Effector CD4-positive, alpha-beta T cell (primary cell): ENCODE measurements around the gene HSP90AB1.
"Not testable (repeated sequence)": the region's sequence is repeated elsewhere in the genome, so short reads cannot be mapped to it uniquely, and the experiment has no call there.

Experiments
- DNase-seq: peaks from one replicate; pipeline ENCODE4 v3.0.0-alpha.2; 2020

HSP90AB1 gene

DNA sequence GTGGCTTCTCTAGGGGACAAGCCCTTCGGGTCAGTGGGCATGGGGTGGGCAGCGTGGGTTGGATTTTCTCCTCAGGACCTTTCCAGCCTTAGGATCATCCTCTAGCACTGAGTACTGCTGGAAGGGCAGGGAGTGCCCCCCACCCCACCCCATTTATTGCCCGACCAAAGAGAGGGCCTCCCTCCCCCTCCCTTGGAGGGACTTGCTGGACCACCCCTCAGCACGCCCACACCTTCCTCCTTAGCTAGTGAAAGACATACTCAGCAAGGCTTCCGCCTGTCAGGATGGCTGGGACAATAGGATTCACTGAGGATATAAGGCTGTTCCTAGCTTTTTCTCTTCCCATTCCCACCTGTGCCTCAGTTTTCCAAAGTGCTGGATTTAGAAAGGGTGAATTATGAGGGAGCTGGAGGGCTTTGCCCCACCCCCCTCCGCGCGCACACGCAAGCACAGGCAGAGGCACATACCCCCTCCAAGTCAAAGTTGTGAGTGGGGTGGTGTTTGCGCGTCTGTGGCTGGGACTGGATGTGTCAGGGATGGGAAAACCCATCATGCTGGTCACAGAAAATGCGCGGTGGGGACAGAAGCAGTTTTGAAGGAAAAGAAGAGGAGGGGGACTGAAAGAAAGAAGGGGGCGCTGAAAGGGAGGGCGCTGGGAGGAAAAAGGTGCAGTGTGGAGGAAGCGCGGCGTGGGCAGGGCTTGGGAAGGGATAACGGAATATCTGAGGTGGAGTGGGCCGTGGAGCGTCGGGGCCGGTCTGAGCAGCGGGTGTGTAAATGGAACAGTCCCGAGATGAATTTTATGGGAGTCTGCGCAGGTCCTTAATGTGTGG lies 24.2 kb upstream of the HSP90AB1 start:
- no peak for DNase-seq

DNA sequence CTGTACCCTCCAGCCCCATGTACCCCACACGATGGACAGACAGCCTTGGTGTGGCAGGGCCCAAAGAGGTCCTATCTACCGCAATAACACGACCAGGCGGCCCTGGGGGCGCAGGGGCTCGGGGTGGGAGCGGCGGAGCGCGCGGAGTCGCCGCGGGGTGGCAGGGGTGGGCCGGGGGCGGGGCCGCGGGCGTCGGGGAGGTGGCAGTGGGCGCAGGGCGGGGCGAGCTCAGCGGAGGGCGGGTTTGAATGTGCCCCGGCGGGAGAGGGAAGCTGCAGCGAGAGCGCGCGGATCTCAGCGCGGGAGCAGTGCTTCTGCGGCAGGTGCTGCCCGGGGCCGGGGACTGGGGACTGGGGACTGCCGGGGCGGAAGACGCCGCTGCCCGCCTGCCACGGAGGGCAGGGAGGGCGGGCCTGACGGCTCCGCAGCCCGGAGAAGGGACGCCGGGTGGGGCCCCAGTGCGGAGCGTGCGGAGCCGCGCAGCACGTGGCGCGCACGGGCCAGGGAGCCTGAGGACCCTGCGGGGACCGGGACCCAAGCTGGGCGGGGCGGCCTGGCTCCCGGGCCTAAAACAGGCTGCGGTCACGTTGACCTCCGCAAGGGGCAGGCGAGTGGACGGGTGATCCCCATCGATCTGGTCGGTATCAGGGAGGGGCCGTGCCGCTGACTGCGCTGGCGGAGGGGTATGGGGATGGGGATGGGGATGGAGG lies 23.4 kb upstream of the HSP90AB1 start, which contains the start of gene SLC29A1:
TSS of gene SLC29A1 (plus strand) at position 277 of the 710 bp plus-strand sequence. CDS start 3,719 bp downstream, outside the sequence.
- peak; percentile 80 for DNase-seq

DNA sequence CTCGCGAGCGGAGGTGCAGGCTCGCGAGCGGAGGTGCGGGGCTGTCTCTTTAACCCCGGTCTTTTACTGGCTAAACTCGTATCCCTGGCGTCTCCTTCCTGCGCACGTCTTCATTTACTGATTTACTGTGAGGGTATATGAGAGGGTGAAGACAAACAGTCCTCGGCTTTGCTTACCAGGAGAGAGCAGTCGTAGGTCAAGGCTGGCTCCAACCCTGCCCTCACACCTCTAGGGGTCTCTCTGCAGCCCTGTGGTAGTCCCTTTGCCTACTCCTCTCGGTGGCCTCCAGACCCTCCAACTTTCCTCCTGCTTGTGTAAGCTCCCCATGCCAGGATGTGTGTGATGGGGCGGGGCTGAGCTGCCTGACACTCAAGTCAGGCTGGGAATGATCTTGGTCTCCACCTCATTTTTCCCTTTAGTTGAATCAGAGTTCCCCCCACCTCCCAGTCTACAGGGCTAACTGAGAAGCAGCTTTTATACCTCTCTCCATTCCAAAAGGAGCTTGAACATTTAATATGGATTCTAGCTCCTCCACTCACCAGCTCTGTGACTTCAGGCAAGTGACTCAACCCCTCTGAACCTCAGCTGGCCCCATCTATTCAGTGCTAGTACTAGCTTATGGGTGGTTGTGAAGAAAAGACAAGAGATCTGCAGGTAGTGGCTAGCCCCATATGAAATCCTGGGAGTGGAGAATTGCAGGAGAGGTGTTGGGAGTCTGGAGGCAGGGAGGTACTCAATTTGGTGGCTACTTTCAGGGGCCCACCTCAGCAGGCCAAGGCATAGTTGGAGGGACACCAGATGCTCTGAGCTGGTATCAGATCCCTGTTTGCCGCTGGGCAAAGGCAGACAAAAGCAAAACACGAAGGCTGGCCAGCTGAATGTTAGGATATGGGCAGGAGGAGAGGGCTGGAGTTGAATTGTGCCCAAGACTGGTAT lies 22.6 kb upstream of the HSP90AB1 start:
- no peak for DNase-seq

DNA sequence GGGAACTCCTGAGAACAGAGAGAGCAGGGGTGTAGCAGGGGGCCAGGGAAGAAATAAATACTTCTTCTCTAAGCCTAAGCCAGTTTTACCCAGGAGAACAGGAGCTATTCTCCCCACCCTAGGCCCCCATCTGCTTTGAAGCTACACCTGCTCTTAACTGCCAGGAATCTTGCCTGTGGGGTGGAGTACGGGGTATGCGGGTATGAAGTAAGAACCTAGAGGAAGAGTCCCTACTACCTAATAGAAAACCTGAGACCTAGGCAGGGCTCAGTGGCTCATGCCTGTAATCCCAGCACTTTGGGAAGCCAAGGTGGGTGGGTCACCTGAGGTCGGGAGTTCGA lies 22.0 kb upstream of the HSP90AB1 start:
- no peak for DNase-seq

DNA sequence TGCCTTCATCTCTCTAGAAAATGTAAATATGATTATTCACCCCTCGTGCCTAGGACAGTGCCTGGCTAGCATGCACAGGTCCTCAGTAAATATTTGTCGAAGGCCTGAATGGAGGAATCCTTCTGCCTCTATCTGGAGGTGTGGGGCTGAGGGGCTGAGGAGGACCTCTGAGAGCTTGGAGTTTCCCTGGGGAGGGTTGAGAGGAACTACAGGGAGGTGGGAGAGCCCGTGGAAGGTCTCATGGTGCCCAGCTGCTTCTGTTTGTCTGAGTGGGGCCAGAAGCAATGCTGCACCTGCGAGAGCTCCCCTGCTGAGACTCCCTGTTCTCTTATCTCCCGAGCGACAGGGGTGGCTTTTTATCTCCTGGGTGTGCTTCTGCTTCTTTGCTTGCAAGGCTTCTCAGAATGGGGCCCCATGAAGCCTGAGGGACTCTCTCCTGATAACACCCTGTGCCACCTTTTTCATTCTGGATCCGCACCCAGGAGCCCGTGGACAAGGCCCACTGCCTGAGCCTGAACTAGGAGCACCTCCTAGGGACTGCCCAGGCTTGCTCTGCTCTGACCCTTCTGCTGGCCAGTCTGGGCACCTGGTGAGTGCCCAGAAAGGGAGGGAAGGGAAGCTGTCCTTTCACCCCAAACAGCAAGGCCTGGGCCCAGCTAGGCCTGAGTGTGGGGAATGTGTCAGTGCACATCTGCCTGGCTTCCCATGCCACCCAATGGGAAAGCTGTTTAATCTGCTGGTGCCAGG lies 21.1 kb upstream of the HSP90AB1 start:
- DNase-seq: no peak

DNA sequence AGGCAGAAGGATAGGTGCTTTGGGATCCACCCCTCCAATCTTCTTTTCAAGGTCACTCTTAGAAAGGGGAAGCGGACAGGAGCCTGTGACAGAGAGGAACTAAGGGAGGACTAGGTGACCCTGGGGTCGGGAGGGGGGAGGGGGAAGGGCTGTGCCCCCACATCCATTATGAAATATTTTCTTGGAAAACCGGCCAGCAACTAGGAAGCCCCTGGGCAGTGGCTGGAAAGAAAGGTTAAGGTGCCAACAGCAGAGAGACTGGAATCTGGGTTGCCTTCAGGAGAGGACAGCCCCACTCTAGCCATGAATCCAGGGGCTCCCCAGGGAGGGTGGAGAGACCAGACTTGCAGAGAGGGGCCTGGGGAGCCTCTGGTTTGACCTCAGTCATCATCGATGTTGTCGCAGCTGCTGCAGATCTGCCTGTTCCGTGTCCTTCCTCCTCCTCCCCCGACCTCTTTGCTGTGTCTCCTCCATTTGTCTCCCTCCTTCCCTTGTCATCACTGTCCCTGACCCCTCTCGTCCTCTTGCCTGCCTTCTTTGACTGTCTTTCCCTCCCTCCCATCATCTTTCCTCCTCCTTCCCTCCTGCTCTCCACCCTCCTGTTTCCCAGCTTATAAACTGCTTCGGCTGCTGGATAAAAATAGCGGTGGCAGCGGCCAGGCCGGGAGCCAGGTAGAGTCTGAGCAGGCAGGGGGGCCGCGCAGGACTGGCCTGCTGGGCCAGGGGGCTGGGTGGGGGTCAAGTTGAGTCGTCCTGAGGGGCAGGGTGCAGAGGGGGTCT lies 20.3 kb upstream of the HSP90AB1 start:
- no peak for DNase-seq

DNA sequence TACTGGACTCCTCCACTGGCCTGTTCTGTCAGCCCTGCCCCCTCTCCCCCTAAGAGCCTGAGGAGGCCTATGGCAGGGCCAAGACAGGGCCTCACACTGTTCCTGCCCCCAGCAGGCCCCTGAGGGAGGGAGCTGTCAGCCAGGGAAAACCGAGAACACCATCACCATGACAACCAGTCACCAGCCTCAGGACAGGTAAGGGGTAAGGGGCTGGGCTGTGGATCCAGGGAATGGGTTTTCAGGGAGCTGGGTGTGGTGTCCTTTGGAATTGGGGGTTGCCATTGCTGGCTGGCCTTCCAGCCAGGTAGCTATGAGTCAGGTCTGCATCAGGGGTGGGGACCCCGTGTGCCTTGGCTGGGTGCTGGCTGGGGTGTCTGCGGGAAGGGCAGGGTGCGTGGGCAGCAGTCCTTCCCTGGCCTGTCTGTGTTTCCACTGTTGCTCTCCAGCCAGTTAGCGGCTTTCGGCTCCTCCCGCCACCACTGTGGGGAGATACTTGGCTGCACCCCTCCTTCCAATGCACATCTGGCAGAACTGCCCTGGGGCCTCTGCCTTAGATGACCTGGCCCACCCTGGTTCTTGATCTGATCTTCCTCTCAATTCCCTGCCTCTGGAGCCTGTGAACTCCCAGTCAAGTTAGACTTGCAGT lies 19.6 kb upstream of the HSP90AB1 start:
- DNase-seq: no peak

DNA sequence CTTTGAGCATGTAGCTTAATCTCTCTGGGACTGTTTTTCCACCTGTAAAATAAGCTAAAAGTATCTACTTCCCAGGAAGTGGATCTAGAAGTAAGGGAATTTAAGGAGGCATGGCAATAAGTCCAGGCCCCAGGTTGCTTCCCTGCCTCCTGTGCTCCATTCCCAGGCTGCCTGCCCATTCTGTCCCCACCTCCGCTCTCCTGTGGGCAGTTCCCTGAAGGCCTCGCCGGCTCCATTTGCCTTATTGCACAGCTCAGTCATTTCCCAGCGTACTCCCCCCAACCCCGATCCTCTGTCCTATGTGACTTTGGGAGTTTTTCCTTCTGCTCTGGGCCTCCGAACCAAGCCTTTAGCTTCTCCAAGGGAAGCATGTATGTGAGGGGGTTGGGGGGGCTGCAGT lies 18.9 kb upstream of the HSP90AB1 start:
- DNase-seq: no peak

DNA sequence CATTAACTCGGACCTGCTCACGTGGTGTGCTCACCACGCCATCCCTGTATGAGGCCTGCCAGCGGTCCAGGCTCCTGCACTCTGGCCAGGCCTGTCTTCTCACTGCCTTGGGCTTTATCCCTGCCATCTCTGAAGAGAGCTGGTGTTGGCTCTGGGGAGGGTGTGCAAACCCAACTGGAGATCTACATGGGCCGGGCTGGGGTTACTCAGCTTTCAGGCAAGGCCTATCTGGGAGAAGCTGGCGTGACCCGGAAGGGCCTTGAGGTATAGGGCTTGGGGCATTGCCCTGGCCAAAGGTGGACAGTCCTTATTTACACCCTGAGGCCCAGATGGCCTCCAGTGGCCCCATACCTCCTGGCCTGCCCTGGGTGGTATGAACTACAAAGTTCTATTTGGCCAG lies 18.5 kb upstream of the HSP90AB1 start:
- DNase-seq: no peak

DNA sequence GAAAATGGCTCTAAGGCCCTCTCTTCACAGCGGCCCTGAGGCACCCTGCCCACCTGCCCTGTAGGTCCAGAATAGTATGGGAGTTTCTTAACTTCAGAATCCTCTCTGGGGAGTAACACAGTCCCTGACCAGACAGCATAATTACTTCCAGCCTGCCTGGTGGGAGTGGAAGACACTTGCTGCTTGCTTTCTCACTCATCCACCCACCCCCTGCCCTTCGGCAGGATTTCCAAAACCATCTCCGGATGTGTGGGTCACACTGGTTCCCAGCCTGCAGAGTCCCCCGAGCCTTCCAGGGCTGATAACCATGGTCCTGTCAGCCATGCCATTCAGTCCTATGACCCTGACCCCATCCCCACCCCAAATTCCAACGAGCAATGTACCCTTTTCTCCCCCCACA lies 18.1 kb upstream of the HSP90AB1 start:
- DNase-seq: no peak

DNA sequence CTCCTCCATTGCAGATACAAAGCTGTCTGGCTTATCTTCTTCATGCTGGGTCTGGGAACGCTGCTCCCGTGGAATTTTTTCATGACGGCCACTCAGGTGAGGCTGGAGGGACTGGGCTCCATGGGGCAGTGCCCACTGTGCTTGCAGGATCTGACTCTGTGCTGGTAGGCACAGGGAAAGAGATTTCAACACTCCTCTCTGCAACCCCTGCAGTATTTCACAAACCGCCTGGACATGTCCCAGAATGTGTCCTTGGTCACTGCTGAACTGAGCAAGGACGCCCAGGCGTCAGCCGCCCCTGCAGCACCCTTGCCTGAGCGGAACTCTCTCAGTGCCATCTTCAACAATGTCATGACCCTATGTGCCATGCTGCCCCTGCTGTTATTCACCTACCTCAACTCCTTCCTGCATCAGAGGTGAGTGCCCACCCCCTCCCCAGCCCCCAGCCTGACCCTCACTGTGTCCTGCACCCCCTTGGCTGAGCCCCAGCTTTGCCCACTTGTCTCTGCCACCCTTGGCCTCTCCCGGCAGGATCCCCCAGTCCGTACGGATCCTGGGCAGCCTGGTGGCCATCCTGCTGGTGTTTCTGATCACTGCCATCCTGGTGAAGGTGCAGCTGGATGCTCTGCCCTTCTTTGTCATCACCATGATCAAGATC lies 17.4 kb upstream of the HSP90AB1 start:
- no peak for DNase-seq

DNA sequence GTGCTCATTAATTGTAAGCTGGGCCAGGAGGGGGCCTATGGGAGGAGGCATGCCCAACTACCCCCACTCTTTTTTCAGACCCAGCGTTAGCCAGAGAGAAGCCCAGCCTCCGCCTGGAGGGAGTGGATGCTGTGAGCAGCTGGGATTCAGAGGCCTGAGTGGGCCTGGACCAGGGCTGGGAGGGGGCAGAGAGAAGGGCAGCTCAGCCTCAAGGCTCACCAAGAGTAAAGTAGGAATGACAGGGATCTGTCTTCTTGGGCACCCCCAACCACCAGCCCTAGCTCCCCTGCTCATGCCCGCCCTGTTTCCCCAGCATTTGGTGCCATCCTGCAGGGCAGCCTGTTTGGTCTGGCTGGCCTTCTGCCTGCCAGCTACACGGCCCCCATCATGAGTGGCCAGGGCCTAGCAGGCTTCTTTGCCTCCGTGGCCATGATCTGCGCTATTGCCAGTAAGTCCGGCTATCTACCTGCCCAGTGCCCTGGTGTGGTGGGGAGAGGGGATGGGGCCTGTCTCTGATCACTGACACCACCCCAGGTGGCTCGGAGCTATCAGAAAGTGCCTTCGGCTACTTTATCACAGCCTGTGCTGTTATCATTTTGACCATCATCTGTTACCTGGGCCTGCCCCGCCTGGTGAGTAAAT lies 16.7 kb upstream of the HSP90AB1 start:
- no peak for DNase-seq

DNA sequence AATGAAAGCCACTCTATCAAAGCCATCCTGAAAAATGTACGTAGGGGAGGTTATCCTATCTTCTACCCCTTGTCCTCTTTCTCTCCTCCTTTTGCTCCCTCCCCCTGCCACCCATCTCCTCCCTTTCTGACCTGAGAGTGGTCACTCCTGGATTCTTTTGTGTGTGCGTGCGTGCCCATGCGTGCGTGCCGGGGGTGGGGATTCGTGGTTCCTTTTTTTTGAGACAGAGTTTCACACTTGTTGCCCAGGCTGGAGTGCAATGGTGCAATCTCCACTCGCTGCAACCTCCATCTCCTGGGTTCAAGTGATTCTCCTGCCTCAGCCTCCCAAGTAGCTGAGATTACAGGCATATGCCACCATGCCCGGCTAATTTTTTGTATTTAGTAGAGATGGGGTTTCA lies 15.5 kb upstream of the HSP90AB1 start:
- not testable (repeated sequence) for DNase-seq

DNA sequence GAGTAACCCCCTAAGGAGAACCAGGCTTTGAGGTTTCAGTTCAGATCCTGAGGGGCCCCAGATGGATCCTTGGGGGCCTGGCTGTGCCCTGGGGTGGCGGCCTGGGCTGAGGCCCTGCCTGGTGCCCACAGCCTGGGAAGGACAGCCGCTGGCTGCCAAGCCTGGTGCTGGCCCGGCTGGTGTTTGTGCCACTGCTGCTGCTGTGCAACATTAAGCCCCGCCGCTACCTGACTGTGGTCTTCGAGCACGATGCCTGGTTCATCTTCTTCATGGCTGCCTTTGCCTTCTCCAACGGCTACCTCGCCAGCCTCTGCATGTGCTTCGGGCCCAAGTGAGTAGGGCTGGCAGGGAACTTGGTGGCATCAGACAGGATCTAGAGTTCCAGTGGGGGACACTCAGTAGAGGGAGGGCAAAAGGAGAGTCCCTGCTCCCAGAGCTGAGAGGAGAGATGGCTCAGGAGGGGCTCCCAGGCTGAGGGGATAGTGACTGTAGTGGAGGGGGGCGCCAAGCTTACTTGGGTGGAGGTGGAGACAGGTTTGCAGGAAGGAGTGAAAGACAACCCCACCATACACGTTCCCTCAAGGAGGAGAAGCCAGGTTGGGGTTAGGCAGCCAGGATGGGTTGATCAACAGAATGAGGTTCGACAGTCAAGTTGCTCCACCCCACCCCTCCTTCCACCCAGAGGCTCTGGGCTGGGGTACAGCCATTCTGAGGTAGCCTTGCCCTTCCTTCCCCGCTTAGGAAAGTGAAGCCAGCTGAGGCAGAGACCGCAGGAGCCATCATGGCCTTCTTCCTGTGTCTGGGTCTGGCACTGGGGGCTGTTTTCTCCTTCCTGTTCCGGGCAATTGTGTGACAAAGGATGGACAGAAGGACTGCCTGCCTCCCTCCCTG lies 14.0 kb upstream of the HSP90AB1 start:
- DNase-seq: no peak

DNA sequence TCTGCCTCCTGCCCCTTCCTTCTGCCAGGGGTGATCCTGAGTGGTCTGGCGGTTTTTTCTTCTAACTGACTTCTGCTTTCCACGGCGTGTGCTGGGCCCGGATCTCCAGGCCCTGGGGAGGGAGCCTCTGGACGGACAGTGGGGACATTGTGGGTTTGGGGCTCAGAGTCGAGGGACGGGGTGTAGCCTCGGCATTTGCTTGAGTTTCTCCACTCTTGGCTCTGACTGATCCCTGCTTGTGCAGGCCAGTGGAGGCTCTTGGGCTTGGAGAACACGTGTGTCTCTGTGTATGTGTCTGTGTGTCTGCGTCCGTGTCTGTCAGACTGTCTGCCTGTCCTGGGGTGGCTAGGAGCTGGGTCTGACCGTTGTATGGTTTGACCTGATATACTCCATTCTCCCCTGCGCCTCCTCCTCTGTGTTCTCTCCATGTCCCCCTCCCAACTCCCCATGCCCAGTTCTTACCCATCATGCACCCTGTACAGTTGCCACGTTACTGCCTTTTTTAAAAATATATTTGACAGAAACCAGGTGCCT lies 13.3 kb upstream of the HSP90AB1 start:
- DNase-seq: no peak

DNA sequence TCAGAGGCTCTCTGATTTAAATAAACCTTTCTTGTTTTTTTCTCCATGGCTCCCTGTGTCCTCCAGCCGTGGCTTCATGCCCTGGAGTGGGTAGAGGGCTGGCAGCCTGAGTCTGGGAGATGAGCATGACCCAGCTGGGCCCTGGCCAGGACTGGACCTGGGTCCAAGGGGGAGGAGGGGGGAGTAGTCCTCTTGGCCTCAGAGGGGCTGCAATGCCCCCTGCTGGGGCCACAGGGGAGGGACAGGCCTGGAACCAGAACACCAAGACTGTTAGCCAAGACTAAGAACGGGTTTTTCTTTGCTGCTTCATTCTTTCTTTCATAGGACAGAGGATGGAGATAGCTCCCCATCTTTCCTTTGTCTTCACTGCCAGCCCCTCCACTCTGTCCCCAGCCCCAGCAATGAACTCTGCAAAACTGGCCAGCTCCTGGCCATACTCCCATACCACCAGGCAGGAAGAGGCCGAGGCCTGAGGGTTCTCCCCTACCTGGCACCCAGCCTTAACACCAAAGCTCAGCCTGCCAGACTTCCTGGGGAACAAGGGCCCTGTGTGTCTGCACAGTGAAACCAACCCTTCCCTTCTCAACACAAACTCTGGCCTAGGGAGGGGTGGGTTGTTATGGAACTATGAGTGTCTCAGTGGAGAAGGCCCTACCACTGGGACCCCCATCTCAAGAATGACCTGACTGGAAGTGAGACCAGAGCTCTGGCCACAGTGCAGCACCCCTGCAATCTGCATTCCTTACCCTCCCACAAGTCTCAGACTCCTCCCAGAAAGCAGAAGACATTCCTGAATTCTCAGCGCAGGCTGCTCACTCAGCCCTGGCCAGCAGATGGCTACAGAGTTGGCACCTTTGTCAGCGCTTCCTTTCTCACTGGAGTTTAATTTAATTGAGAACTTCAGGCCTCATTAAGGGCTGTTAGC lies 12.5 kb upstream of the HSP90AB1 start:
- no peak for DNase-seq

DNA sequence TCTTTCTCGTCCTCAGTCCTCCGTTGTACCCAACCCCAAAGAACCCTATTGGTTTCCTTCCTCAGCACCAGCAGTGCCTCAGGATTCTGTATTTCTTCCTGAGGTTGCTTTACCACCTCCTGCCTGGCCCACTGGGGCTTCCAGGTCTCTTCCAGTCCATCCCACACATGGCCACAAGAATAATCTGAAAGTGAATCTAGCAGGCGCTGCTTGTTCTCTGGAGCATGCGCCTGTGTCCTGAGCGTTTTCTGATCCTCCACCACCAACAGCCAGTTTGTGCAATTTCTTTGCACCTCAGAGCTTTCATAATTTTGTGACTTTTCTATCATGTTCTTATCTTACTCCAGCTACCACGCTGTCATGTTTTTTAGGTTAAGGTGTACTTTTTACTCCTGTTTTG lies 11.6 kb upstream of the HSP90AB1 start:
- no peak for DNase-seq
